ENCODE results near the gene OR2V2.
"Not testable (repeated sequence)": the region's sequence is repeated elsewhere in the genome, so short reads cannot be mapped to it uniquely, and the experiment has no call there.

OR2V2 gene

DNA sequence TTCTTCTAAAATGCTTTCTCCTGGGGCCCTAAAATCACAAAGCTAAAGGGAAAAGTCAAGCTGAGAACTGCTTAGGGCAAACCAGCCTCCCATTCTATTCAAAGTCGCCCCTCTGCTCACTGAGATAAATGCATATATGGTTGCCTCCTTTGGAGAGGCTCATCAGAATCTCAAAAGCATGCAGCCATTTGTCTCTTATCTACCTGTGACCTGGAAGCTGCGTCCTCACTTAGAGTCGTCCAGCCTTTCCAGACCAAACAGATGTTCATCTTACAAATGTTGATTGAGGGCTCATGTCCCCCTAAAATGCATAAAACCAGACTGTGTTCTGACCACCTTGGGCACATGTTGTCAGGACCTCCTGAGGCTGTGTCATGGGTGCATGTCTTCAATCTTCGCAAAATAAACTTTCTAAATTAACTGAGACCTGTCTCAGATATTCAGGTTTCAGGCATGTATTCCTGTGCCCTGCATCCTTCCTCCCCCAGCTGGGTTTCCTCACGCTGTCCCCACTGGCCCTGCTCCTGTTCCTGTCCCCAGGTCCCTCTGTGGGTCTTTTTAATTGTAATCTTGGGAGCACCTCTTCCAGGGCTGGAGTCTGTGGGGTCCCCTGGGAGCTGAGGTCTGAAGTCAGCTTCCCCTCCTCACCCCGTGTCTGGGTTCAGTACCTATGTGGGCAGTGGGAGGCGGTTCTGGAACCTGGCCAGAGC, at the start of gene OR2V2:
Gene OR2V2, plus strand, starts transcription at position 660 of the 710 bp plus-strand sequence. CDS start 7,357 bp downstream, outside the sequence.
- H3K27ac ChIP-seq: peak within 1 kb of the TSS in 4 of 21 experiments; percentile 55 to 79 (median 68)
- not testable (repeated sequence) for H3K4me3 ChIP-seq

DNA sequence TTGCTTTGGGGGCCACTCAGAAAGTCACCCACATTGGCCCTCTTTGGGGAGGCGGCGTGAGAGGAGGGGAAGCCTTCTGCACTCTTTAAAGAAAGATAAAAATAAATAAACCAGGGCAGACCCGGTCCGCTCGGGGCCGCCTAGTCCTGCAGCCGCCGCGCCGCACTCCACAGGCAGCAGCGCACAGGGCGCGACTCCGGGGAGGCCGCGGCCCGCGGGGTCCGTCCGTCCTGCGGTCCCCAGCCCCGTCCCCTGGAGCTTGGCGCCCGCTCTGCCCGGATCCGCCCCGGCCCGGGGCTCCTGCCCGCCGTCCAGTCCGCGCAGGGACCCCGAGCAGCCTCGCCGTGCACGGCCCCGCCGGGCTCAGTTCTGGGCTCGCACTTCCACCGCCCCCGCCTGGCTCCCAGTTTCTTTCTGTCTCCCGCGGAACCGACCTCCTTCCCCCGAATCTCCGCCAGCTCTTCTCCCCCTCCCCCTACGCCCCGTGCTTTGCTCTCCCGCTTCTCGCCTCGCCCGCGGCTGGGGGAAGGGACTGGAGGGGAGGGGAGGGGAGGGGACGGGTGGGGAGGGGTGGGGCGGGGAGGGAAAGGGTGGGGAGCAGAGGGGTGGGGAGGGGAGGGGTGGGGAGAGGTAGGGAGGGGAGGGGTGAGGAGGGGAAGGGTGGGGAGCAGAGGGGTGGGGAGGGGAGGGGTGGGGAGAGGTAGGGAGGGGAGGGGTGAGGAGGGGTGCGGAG, 49.5 kb upstream of the OR2V2 start:
- H3K4me3 ChIP-seq, H3K27ac ChIP-seq: not testable (repeated sequence)

- no peak overlapping the region for H3K4me3 ChIP-seq
- no peak overlapping the region for H3K27ac ChIP-seq
Observed at GRCh38 chr5:181098762-181099601, 48.4 kb upstream of the OR2V2 start.

- H3K27ac ChIP-seq: no peak overlapping the region
- H3K4me3 ChIP-seq: no peak overlapping the region
Observed at GRCh38 chr5:181099602-181100086, 47.7 kb upstream of the OR2V2 start.

- Histone ChIP-seq H3K4me3 (no peak overlapping the region), H3K27ac (no peak overlapping the region)
Observed at GRCh38 chr5:181100121-181100875, 47.1 kb upstream of the OR2V2 start.

DNA sequence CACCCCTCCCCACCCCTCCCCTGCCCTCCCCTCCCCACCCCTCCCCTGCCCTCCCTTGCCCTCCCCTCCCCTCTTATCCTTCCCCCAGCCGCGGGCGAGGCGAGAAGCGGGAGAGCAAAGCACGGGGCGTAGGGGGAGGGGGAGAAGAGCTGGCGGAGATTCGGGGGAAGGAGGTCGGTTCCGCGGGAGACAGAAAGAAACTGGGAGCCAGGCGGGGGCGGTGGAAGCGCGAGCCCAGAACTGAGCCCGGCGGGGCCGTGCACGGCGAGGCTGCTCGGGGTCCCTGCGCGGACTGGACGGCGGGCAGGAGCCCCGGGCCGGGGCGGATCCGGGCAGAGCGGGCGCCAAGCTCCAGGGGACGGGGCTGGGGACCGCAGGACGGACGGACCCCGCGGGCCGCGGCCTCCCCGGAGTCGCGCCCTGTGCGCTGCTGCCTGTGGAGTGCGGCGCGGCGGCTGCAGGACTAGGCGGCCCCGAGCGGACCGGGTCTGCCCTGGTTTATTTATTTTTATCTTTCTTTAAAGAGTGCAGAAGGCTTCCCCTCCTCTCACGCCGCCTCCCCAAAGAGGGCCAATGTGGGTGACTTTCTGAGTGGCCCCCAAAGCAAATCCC, 46.2 kb upstream of the OR2V2 start:
- not testable (repeated sequence) for H3K4me3 ChIP-seq, H3K27ac ChIP-seq

GRCh38 chr5:181101930-181102674, 45.3 kb upstream of the OR2V2 start:
- not testable (repeated sequence) for H3K27ac ChIP-seq, H3K4me3 ChIP-seq

- not testable (repeated sequence) for H3K4me3 ChIP-seq, H3K27ac ChIP-seq
Observed at GRCh38 chr5:181104259-181104568, 43.2 kb upstream of the OR2V2 start.

GRCh38 chr5:181104606-181105390, 42.6 kb upstream of the OR2V2 start:
- H3K4me3 ChIP-seq, H3K27ac ChIP-seq: not testable (repeated sequence)

GRCh38 chr5:181105391-181106025, 41.9 kb upstream of the OR2V2 start:
- no peak overlapping the region for H3K27ac ChIP-seq
- H3K4me3 ChIP-seq: no peak overlapping the region

DNA sequence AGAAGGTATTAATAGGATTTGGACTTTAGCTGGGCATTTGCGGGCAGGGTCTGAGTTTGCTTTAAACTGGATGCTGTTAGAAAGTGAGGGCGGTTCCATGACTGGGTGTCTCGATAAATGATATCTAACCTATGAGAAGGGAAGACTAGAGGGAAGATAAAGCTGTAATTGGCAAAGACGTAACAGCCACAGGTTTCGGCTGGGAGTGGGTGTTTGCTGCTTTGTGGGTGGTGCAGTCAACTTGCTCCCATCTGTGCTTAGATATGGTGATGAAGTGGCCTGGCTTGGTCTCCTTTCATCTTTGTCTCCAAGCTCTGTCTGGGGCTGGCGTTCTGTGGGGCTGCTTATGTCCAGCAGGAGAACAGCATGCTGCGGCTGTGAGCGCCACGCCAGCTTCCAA, 39.7 kb upstream of the OR2V2 start:
- no peak overlapping the region for H3K27ac ChIP-seq
- no peak overlapping the region for H3K4me3 ChIP-seq

DNA sequence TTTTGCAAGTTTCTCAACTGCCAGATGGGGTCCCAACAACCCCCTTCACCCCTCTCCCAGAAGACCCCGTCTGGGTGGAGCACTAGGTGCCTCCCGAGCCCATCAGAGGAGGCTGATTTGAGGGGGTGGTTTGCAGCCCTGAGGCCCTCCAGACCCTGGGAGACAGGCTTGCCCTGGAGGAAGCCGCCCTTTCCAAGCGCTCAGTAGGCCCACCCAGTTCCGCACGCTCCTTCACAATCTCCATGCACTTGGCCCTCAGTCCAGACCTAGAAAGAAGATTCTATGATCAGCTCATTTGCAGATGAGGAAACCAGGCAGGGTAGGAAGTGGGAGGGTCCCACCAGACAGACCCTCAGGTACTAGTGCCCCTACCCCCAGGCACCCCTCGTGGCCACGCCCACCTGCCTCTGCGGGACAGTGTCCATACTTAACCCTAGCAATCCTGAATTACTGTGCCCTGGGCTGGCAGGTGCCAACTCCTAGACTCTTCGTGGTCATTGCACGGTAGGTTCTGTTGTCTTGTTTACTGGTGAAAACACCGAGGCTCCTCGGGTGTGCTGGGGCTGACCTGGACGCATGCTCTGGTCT, 38.7 kb upstream of the OR2V2 start:
- Histone ChIP-seq H3K27ac (no peak overlapping the region), H3K4me3 (no peak overlapping the region)

- H3K4me3 ChIP-seq: no peak overlapping the region
- H3K27ac ChIP-seq: no peak overlapping the region
Observed at GRCh38 chr5:181109489-181110013, 37.8 kb upstream of the OR2V2 start.

DNA sequence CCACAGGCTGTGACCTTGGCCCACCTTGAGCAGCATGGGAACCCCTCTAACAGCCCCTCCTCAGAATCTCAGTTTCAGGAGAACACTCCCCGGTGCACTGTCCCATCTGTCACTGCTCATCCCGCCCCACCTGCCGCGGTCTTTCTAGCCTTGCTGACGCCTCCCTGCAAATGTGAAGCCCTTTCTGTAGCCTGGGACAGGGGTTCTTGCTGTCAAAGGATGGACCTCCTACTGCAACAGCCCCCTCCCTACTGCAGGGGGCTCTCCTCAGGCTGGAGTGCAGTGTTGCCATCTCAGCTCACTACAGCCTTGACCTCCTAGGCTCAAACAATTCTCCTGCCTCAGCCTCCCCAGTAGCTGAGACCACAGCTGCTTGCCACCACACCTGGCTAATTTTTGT, 36.4 kb upstream of the OR2V2 start:
- Histone ChIP-seq H3K27ac (no peak overlapping the region), H3K4me3 (no peak overlapping the region)

- Histone ChIP-seq H3K27ac (no peak overlapping the region), H3K4me3 (no peak overlapping the region)
Observed at GRCh38 chr5:181112476-181112875, 34.9 kb upstream of the OR2V2 start.

DNA sequence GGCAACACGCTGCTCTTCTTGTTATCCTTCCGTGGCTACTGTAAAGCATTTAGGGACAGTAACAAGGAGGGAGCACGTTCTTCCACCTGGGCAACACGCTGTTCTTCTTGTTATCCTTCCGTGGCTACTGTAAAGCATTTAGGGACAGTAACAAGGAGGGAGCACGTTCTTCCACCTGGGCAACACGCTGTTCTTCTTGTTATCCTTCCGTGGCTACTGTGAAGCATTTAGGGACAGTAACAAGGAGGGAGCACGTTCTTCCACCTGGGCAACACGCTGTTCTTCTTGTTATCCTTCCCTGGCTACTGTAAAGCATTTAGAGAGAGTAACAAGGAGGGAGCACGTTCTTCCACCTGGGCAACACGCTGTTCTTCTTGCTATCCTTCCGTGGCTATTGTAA, 33.8 kb upstream of the OR2V2 start:
- not testable (repeated sequence) for H3K27ac ChIP-seq, H3K4me3 ChIP-seq

All from skin epidermis (tissue), 12 donors.